Stimulated activated CD4-positive, alpha-beta T cell treated with anti-CD3 and anti-CD28 coated beads, Interleukin-2, amount 100 ng/mL, for 24 hours (primary cell): ENCODE results near the gene ADAMTSL1.

Source experiments
- DNase-seq, 2 donors: peaks; one replicate each; pipeline ENCODE4 v3.0.0-alpha.2; 2020

ADAMTSL1 gene

GRCh38 chr9:18555105-18555883 lies 81.3 kb downstream of the ADAMTSL1 start:
- no peak for DNase-seq

- no peak for DNase-seq
These were observed 90.3 kb downstream of the ADAMTSL1 start for GRCh38 chr9:18564018-18564880.

GRCh38 chr9:18566121-18566520 lies 92.2 kb downstream of the ADAMTSL1 start:
- DNase-seq = no peak

GRCh38 chr9:18568973-18569372 lies 95.0 kb downstream of the ADAMTSL1 start:
- DNase-seq = no peak

GRCh38 chr9:18569941-18570630 lies 96.1 kb downstream of the ADAMTSL1 start:
- no peak for DNase-seq

GRCh38 chr9:18573021-18573556 lies 99.1 kb downstream of the ADAMTSL1 start:
- DNase-seq = no peak

GRCh38 chr9:18575686-18576085 lies 101.7 kb downstream of the ADAMTSL1 start:
- no peak for DNase-seq

- DNase-seq = no peak
These were observed 105.6 kb downstream of the ADAMTSL1 start for GRCh38 chr9:18579536-18579935.

GRCh38 chr9:18580151-18580550 lies 106.2 kb downstream of the ADAMTSL1 start:
- no peak for DNase-seq

GRCh38 chr9:18585996-18586395 lies 112.0 kb downstream of the ADAMTSL1 start:
- DNase-seq = no peak

- DNase-seq = no peak
These were observed 114.0 kb downstream of the ADAMTSL1 start for GRCh38 chr9:18588002-18588401.

- no peak for DNase-seq
These were observed 117.3 kb downstream of the ADAMTSL1 start for GRCh38 chr9:18591261-18591660.

- DNase-seq = no peak
These were observed 120.9 kb downstream of the ADAMTSL1 start for GRCh38 chr9:18594837-18595236.

- DNase-seq = no peak
These were observed 121.6 kb downstream of the ADAMTSL1 start for GRCh38 chr9:18595597-18595996.

GRCh38 chr9:18596920-18597319 lies 123.0 kb downstream of the ADAMTSL1 start:
- DNase-seq = no peak

GRCh38 chr9:18598969-18599368 lies 125.0 kb downstream of the ADAMTSL1 start:
- DNase-seq = no peak

GRCh38 chr9:18601026-18601425 lies 127.1 kb downstream of the ADAMTSL1 start:
- DNase-seq = no peak

- no peak for DNase-seq
These were observed 128.0 kb downstream of the ADAMTSL1 start for GRCh38 chr9:18601956-18602355.

- no peak for DNase-seq
These were observed 131.1 kb downstream of the ADAMTSL1 start for GRCh38 chr9:18604767-18605730.

- DNase-seq = no peak
These were observed 131.8 kb downstream of the ADAMTSL1 start for GRCh38 chr9:18605766-18606180.

GRCh38 chr9:18606281-18606680 lies 132.3 kb downstream of the ADAMTSL1 start:
- DNase-seq = no peak

GRCh38 chr9:18606846-18607245 lies 132.9 kb downstream of the ADAMTSL1 start:
- no peak for DNase-seq
